ENCODE results near the gene NXT1. TPM values are rescaled to one million over a fixed set of nuclear protein-coding genes. Genes with fewer than 3 reads are reported as not detected.

NXT1 gene
- total and polyA plus RNA-seq, 10 of the 15 experiments (the other 5 are each of a cell fraction or from before 2014, with no cell fraction given): 10.2 to 66.7 (median 44.0) TPM

DNA sequence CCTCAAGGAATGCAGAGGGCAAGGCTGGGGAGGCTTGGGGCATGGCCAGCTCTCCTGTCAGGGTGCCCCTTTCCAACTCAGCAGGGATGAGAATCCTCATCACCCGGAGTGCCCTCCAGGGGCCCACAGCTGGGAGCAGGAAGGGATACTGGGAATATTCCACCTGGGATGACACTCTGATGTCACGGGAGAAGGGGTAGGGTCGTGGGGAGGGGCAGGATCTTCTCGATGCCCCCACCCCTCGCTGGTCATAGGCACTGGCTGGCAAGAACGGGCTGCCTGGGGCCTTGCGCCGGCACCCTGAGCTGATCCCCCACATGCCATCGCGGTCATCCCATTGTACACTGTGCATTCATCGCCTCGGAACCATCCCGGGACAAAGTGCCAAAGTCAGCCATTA lies 10.6 kb upstream of the NXT1 start:
- in situ Hi-C loops (cut with MboI): loop anchor here (5.0 kb wide), 2 partner anchors 648 to 1003 kb away; no protein-coding TSS in a partner anchor
- ATAC-seq (no peak), DNase-seq (ENCODE audit: low read depth, low spot score) (no peak), FAIRE-seq (no peak)
- intact Hi-C loops (cut with micrococcal nuclease; ENCODE audit: unreplicated experiment): loop anchor here (1.0 to 10.0 kb wide), 2 partner anchors 285 to 649 kb away; no protein-coding TSS in a partner anchor
- Histone ChIP-seq H3K27me3 (replicated peaks in 1 of 2; ENCODE audit: control insufficient read depth in 2 of 2, insufficient read depth in 2 of 2, low read length in 1 of 2) (no peaks in the 10 kb centered on the region), H3K27ac (ENCODE audit: control insufficient read depth, insufficient read depth) (no peak overlapping the region), H3K9me3 (replicated peaks; ENCODE audit: control insufficient read depth, insufficient read depth, low read length) (no peaks in the 10 kb centered on the region), H2AFZ (ENCODE audit: control insufficient read depth, low read depth, low read length) (no peak overlapping the region), H3K36me3 (ENCODE audit: control insufficient read depth in 2 of 2, insufficient read depth in 2 of 2, low read length in 1 of 2) (no peaks in the 10 kb centered on the region), H3K4me2 (ENCODE audit: control insufficient read depth, insufficient read depth) (no peak overlapping the region), H4K20me1 (ENCODE audit: control insufficient read depth, insufficient read depth) (no peaks in the 10 kb centered on the region), H3K9ac (ENCODE audit: control insufficient read depth, insufficient read depth, low read length) (no peak overlapping the region), H3K4me3 (no peak overlapping the region), H3K79me2 (ENCODE audit: control insufficient read depth, insufficient read depth, low read length) (no peaks in the 10 kb centered on the region), H3K4me1 (ENCODE audit: control insufficient read depth, insufficient read depth, low read length) (no peaks in the 10 kb centered on the region; the same call in none of the 2 replicates)
- CTCF ChIA-PET: interaction anchor here (0.6 to 3.5 kb wide), 8 partner anchors 10 to 649 kb away, joined by 3 to 35 read pairs (median 6); partner anchors contain the start of gene NXT1
- SMC1A ChIA-PET (ENCODE audit: uncharacterized antibody, unreplicated experiment): interaction anchor here (0.6 to 1.7 kb wide), 5 partner anchors 10 to 1104 kb away, joined by 3 to 9 read pairs (median 3); no protein-coding TSS in a partner anchor
- TF ChIP-seq SMAD5 (IDR thresholded peaks at IDR 0.05; ENCODE audit: low read depth) (no peak), WRNIP1 (IDR thresholded peaks at IDR 0.05; ENCODE audit: borderline replicate concordance, low read depth, low read length) (no peak)
- TF ChIP-seq, protein P1, sequence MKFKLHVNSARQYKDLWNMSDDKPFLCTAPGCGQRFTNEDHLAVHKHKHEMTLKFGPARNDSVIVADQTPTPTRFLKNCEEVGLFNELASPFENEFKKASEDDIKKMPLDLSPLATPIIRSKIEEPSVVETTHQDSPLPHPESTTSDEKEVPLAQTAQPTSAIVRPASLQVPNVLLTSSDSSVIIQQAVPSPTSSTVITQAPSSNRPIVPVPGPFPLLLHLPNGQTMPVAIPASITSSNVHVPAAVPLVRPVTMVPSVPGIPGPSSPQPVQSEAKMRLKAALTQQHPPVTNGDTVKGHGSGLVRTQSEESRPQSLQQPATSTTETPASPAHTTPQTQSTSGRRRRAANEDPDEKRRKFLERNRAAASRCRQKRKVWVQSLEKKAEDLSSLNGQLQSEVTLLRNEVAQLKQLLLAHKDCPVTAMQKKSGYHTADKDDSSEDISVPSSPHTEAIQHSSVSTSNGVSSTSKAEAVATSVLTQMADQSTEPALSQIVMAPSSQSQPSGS (IDR thresholded peaks at IDR 0.05; ENCODE audit: low read length): no peak
- BruUV-seq (replicated peaks): no TSS peak
- POLR2A ChIA-PET: no interaction called here
- RAD21 ChIA-PET (ENCODE audit: unreplicated experiment): interaction anchor here (0.8 to 2.9 kb wide), 3 partner anchors 10 to 650 kb away, joined by 3 to 21 read pairs (median 9); partner anchors contain the start of gene NXT1
- WGBS (ENCODE audit: insufficient coverage, insufficient replicate concordance, low lambda C conversion rate, missing lambda C conversion rate): 71% methylated on average over 13 of the region's 13 CpGs

DNA sequence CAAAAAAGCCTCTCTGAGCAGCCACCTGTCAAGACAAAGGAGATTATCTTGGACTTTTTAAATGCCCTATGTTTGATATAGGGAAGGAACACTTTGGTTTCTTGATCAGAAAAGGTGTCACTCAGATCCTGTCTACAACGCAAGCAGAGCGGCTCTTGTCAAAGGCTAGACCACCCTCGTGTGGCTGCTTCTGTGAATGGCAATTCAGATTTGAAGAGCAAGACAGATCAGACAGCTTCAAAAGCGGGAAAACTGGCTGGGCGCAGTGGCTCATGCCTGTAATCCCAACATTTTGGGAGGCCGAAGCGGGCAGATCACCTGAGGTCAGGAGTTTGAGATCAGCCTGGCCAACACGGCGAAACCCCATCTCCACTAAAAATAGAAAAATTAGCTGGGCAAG lies 10.1 kb upstream of the NXT1 start:
- intact Hi-C loops (cut with micrococcal nuclease; ENCODE audit: unreplicated experiment) (loop anchor here (1.0 to 10.0 kb wide), 2 partner anchors 286 to 649 kb away; no protein-coding TSS in a partner anchor), in situ Hi-C loops (cut with MboI) (loop anchor here (5.0 kb wide), 2 partner anchors 648 to 1003 kb away; no protein-coding TSS in a partner anchor)
- TF ChIP-seq, protein P2, sequence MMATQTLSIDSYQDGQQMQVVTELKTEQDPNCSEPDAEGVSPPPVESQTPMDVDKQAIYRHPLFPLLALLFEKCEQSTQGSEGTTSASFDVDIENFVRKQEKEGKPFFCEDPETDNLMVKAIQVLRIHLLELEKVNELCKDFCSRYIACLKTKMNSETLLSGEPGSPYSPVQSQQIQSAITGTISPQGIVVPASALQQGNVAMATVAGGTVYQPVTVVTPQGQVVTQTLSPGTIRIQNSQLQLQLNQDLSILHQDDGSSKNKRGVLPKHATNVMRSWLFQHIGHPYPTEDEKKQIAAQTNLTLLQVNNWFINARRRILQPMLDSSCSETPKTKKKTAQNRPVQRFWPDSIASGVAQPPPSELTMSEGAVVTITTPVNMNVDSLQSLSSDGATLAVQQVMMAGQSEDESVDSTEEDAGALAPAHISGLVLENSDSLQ (IDR thresholded peaks at IDR 0.05): 0 out of 2 replicates have a peak, but pooled peaks have one; percentile 27
- TF ChIP-seq EED (IDR thresholded peaks at IDR 0.05; ENCODE audit: low read depth): no peak
- TF ChIP-seq SMC3 (IDR thresholded peaks at IDR 0.05; ENCODE audit: borderline replicate concordance, low read length): peak; percentile 27; the same call in 1 of the 2 replicates
- TF ChIP-seq, protein P3, sequence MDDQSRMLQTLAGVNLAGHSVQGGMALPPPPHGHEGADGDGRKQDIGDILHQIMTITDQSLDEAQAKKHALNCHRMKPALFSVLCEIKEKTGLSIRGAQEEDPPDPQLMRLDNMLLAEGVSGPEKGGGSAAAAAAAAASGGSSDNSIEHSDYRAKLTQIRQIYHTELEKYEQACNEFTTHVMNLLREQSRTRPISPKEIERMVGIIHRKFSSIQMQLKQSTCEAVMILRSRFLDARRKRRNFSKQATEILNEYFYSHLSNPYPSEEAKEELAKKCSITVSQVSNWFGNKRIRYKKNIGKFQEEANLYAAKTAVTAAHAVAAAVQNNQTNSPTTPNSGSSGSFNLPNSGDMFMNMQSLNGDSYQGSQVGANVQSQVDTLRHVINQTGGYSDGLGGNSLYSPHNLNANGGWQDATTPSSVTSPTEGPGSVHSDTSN (IDR thresholded peaks at IDR 0.05; ENCODE audit: insufficient replicate concordance, low read depth, low read length): no peak
- TF ChIP-seq RAD21 (IDR thresholded peaks at IDR 0.05; ENCODE audit: insufficient read depth, low read depth, low read length): peak; percentile 81
- TF ChIP-seq, protein P4, sequence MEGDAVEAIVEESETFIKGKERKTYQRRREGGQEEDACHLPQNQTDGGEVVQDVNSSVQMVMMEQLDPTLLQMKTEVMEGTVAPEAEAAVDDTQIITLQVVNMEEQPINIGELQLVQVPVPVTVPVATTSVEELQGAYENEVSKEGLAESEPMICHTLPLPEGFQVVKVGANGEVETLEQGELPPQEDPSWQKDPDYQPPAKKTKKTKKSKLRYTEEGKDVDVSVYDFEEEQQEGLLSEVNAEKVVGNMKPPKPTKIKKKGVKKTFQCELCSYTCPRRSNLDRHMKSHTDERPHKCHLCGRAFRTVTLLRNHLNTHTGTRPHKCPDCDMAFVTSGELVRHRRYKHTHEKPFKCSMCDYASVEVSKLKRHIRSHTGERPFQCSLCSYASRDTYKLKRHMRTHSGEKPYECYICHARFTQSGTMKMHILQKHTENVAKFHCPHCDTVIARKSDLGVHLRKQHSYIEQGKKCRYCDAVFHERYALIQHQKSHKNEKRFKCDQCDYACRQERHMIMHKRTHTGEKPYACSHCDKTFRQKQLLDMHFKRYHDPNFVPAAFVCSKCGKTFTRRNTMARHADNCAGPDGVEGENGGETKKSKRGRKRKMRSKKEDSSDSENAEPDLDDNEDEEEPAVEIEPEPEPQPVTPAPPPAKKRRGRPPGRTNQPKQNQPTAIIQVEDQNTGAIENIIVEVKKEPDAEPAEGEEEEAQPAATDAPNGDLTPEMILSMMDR (IDR thresholded peaks at IDR 0.05 in 2 of 3, conservative IDR thresholded peaks at IDR 0.05 in 1 of 3; ENCODE audit: control insufficient read depth in 2 of 3, extremely low read depth in 1 of 3, insufficient read depth in 1 of 3, low read depth in 3 of 3, low read length in 3 of 3): peak; percentile 45 to 56 (median 54); a peak in 5 of 6 replicates
- no peak overlapping the region for H3K27ac ChIP-seq (ENCODE audit: control insufficient read depth, insufficient read depth)
- ATAC-seq: peak; percentile 79
- ChIA-PET SMC1A (ENCODE audit: uncharacterized antibody, unreplicated experiment) (interaction anchor here (1.1 to 2.7 kb wide), 5 partner anchors 9 to 649 kb away, joined by 4 to 9 read pairs (median 5); no protein-coding TSS in a partner anchor), RAD21 (ENCODE audit: unreplicated experiment) (interaction anchor here (0.7 to 2.9 kb wide), 10 partner anchors 8 to 1006 kb away, joined by 3 to 21 read pairs (median 4); partner anchors contain the start of gene NXT1), CTCF (interaction anchor here (0.7 to 3.5 kb wide), 10 partner anchors 9 to 649 kb away, joined by 3 to 35 read pairs (median 4); no protein-coding TSS in a partner anchor), POLR2A (no interaction called here)
- no peak overlapping the region for H3K9ac ChIP-seq (ENCODE audit: control insufficient read depth, insufficient read depth, low read length)
- no peaks in the 10 kb centered on the region for H3K27me3 ChIP-seq (replicated peaks in 1 of 2; ENCODE audit: control insufficient read depth in 2 of 2, insufficient read depth in 2 of 2, low read length in 1 of 2)
- no peak for FAIRE-seq
- no peak for DNase-seq (ENCODE audit: low read depth, low spot score)
- no peaks in the 10 kb centered on the region for H3K9me3 ChIP-seq (replicated peaks; ENCODE audit: control insufficient read depth, insufficient read depth, low read length)
- H3K4me2 ChIP-seq (ENCODE audit: control insufficient read depth, insufficient read depth): no peak overlapping the region
- 73% methylated on average over 9 of the region's 9 CpGs for WGBS (ENCODE audit: insufficient coverage, insufficient replicate concordance, low lambda C conversion rate, missing lambda C conversion rate)
- H3K4me3 ChIP-seq: no peak overlapping the region
- BruUV-seq (replicated peaks): no TSS peak
- no peaks in the 10 kb centered on the region for H3K79me2 ChIP-seq (ENCODE audit: control insufficient read depth, insufficient read depth, low read length)
- H4K20me1 ChIP-seq (ENCODE audit: control insufficient read depth, insufficient read depth): no peaks in the 10 kb centered on the region
- no peak overlapping the region for H2AFZ ChIP-seq (ENCODE audit: control insufficient read depth, low read depth, low read length)
- H3K4me1 ChIP-seq (ENCODE audit: control insufficient read depth, insufficient read depth, low read length): no peaks in the 10 kb centered on the region; the same call in none of the 2 replicates
- no peaks in the 10 kb centered on the region for H3K36me3 ChIP-seq (ENCODE audit: control insufficient read depth in 2 of 2, insufficient read depth in 2 of 2, low read length in 1 of 2)

All from GM12878 (cell line).